ENCODE data around the gene CARMIL1.

CARMIL1 gene

GRCh38 chr6:25536781-25537180 lies 257.6 kb downstream of the CARMIL1 start:
- DNase-seq (ENCODE audit: insufficient read length, low spot score) (no peak), FAIRE-seq (no peak)
- TF ChIP-seq, protein P1, sequence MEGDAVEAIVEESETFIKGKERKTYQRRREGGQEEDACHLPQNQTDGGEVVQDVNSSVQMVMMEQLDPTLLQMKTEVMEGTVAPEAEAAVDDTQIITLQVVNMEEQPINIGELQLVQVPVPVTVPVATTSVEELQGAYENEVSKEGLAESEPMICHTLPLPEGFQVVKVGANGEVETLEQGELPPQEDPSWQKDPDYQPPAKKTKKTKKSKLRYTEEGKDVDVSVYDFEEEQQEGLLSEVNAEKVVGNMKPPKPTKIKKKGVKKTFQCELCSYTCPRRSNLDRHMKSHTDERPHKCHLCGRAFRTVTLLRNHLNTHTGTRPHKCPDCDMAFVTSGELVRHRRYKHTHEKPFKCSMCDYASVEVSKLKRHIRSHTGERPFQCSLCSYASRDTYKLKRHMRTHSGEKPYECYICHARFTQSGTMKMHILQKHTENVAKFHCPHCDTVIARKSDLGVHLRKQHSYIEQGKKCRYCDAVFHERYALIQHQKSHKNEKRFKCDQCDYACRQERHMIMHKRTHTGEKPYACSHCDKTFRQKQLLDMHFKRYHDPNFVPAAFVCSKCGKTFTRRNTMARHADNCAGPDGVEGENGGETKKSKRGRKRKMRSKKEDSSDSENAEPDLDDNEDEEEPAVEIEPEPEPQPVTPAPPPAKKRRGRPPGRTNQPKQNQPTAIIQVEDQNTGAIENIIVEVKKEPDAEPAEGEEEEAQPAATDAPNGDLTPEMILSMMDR (IDR thresholded peaks at IDR 0.05; ENCODE audit: insufficient read depth, missing control alignments), result no peak

GRCh38 chr6:25537349-25538018 lies 258.3 kb downstream of the CARMIL1 start:
- DNase-seq (ENCODE audit: insufficient read length, low spot score) (no peak), FAIRE-seq (no peak)
- TF ChIP-seq, protein P1 (IDR thresholded peaks at IDR 0.05; ENCODE audit: insufficient read depth, missing control alignments), result no peak

- DNase-seq (ENCODE audit: insufficient read length, low spot score) (no peak), FAIRE-seq (no peak)
- TF ChIP-seq, protein P1 (IDR thresholded peaks at IDR 0.05; ENCODE audit: insufficient read depth, missing control alignments), result no peak
These were observed 262.1 kb downstream of the CARMIL1 start for GRCh38 chr6:25541228-25541627.

GRCh38 chr6:25542984-25543910 lies 264.1 kb downstream of the CARMIL1 start:
- FAIRE-seq (no peak), DNase-seq (ENCODE audit: insufficient read length, low spot score) (no peak)
- TF ChIP-seq, protein P1 (IDR thresholded peaks at IDR 0.05; ENCODE audit: insufficient read depth, missing control alignments), result no peak

- FAIRE-seq, result no peak
- TF ChIP-seq, protein P1 (IDR thresholded peaks at IDR 0.05; ENCODE audit: insufficient read depth, missing control alignments), result no peak
These were observed 265.7 kb downstream of the CARMIL1 start for GRCh38 chr6:25544833-25545232.

DNA sequence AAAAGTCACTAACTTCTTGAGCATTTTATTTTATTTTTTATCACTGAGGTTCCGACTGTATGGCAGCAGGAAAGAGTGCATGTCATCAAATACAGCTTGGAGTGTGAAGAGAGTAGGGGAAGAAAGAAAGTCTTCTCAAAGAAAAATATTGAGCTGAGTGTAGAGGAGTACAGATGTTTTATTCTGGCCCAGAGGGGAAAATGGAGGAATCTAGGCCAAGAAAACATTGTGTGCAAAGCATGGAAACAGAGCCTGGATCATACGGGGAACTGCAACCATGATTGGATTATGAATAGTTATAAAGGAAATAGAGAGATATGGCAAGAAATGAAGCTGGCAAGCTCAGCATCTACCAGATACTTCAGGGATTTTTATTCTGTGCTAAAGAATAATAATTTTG lies 268.6 kb downstream of the CARMIL1 start:
- FAIRE-seq (no peak), DNase-seq (ENCODE audit: insufficient read length, low spot score) (no peak)
- TF ChIP-seq, protein P1 (IDR thresholded peaks at IDR 0.05; ENCODE audit: insufficient read depth, missing control alignments), result no peak

More at GRCh38 chr6:25544833-25545232, 265.7 kb downstream of the CARMIL1 start:
- no peak for DNase-seq (ENCODE audit: insufficient read length, low spot score)
